HEK293T (cell line): ENCODE data around the gene ZNF256.

Experiments used
- ELF4 ChIP-seq: fragments of 450-650 bp; IDR thresholded peaks from 2 replicates; pipeline ENCODE4 v1.6.1; 2017; ENCODE audit warnings: antibody characterized with exemption
- FOXA1 ChIP-seq: fragments of 450-650 bp; IDR thresholded peaks from 2 replicates; pipeline ENCODE4 v1.6.1; 2016; ENCODE audit warnings: mild to moderate bottlenecking
- FOXK2 ChIP-seq: fragments of 450-650 bp; IDR thresholded peaks from 2 replicates; pipeline ENCODE4 v1.6.1; 2016; ENCODE audit warnings: mild to moderate bottlenecking
- FOXM1 ChIP-seq: fragments of 450-650 bp; IDR thresholded peaks from 2 replicates; pipeline ENCODE4 v1.6.1; 2017; ENCODE audit warnings: mild to moderate bottlenecking, borderline replicate concordance
- L3MBTL2 ChIP-seq: fragments of 450-650 bp; conservative IDR thresholded peaks from 2 replicates; pipeline ENCODE4 v1.6.1; 2016; ENCODE audit warnings: mild to moderate bottlenecking
- SP1 ChIP-seq: fragments of 450-650 bp; IDR thresholded peaks from 2 replicates; pipeline ENCODE4 v1.6.1; 2017
- SUZ12 ChIP-seq: fragments of 450-650 bp; IDR thresholded peaks from 2 replicates; pipeline ENCODE4 v1.6.1; 2016; ENCODE audit warnings: mild to moderate bottlenecking
- ZNF384 ChIP-seq: fragments of 450-650 bp; IDR thresholded peaks from 2 replicates; pipeline ENCODE4 v1.6.1; 2016

DNA sequence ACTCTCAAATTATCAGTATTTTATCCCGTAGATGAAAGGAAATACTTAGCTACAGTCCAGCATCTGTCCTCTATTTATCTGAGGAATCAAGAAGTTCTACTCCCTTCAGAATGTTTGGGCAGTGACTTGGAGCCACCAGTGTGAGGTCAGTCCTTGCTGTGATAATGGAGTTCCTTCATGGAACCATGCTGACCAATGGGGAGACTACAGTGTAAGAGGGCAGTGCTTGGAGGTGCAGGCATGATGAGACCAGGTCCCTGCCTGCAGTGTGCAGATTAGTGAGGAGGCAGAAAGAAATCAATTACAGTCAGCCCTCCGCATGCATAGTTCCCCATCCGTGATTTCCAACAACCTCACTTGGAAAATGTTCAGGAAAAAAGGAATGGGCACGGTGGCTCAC is 26.9 kb upstream of the ZNF256 start, which contains the start of gene C19orf18:
- TF ChIP-seq ZNF384, result no peak
- no peak for TF ChIP-seq SP1
- no peak for TF ChIP-seq SUZ12
- no peak for TF ChIP-seq L3MBTL2
- TF ChIP-seq FOXK2, result no peak
- TF ChIP-seq FOXA1, result no peak
- no peak for TF ChIP-seq ELF4
- no peak for TF ChIP-seq FOXM1
